Head of caudate nucleus (tissue), 42 donors: Measurements from ENCODE around the gene GRIPAP1.
"Not testable (repeated sequence)": the region's sequence is repeated elsewhere in the genome, so short reads cannot be mapped to it uniquely, and the experiment has no call there.

Experiments used
- DNase-seq, 42 donors: peaks; one replicate each; pipeline versions ENCODE4 v3.0.0 to v3.0.0-alpha.2; 2020 to 2021; ENCODE audit warnings: mixed read lengths in 7 of 42
- intact Hi-C: fragments of 100-400 bp; cut with DNase I; formaldehyde crosslinking; loops from one replicate; pipeline ENCODE4 v1.15.0; 2022

Gene GRIPAP1

GRCh38 chrX:48998391-48998790 is 3.7 kb downstream of the GRIPAP1 start:
- no peak for DNase-seq
- intact Hi-C loops, result no loop called here

GRCh38 chrX:48997865-48998264 is 4.2 kb downstream of the GRIPAP1 start:
- intact Hi-C loops, result no loop called here
- DNase-seq, result no peak

GRCh38 chrX:48997455-48997854 is 4.6 kb downstream of the GRIPAP1 start:
- no peak for DNase-seq
- intact Hi-C loops, result no loop called here

- DNase-seq, result no peak
- intact Hi-C loops, result no loop called here
Measured at GRCh38 chrX:48996969-48997368, 5.1 kb downstream of the GRIPAP1 start.

- no peak for DNase-seq
- intact Hi-C loops, result no loop called here
Measured at GRCh38 chrX:48992341-48992740, 9.7 kb downstream of the GRIPAP1 start.

GRCh38 chrX:48989483-48989882 is 12.6 kb downstream of the GRIPAP1 start:
- intact Hi-C loops, result no loop called here

GRCh38 chrX:48983896-48984295 is 18.2 kb downstream of the GRIPAP1 start:
- intact Hi-C loops, result no loop called here
- DNase-seq, result no peak

More at GRCh38 chrX:48989483-48989882, 12.6 kb downstream of the GRIPAP1 start:
- no peak for DNase-seq

- intact Hi-C loops, result no loop called here
- peak in 38 of 42 donors; percentile 8 to 81 (median 46) for DNase-seq
Measured at GRCh38 chrX:48983081-48983480, 19.0 kb downstream of the GRIPAP1 start.

GRCh38 chrX:48981178-48981577 is 20.9 kb downstream of the GRIPAP1 start:
- intact Hi-C loops, result no loop called here
- no peak for DNase-seq

GRCh38 chrX:48980341-48980740 is 21.7 kb downstream of the GRIPAP1 start:
- intact Hi-C loops, DNase-seq: not testable (repeated sequence)

- DNase-seq, result no peak
- intact Hi-C loops, result no loop called here
Measured at GRCh38 chrX:48978226-48978625, 23.8 kb downstream of the GRIPAP1 start.

- intact Hi-C loops, result no loop called here
- no peak for DNase-seq
Measured at GRCh38 chrX:48976086-48976485, 26.0 kb downstream of the GRIPAP1 start.

- intact Hi-C loops, result no loop called here
- no peak for DNase-seq
Measured at GRCh38 chrX:48975541-48975940, 26.5 kb downstream of the GRIPAP1 start.

GRCh38 chrX:48975041-48975440 is 27.0 kb downstream of the GRIPAP1 start:
- intact Hi-C loops, result no loop called here
- DNase-seq, result no peak

GRCh38 chrX:48974574-48974973 is 27.5 kb downstream of the GRIPAP1 start:
- no peak for DNase-seq
- intact Hi-C loops, result no loop called here

GRCh38 chrX:48974033-48974432 is 28.0 kb downstream of the GRIPAP1 start:
- DNase-seq, result no peak
- intact Hi-C loops, result no loop called here

GRCh38 chrX:48972220-48973164 is 29.6 kb downstream of the GRIPAP1 start:
- DNase-seq, result peak in 32 of 42 donors; percentile 10 to 65 (median 38)
- intact Hi-C loops, result no loop called here

- intact Hi-C loops, result no loop called here
- DNase-seq, result peak in 27 of 42 donors; percentile 10 to 62 (median 32)
Measured at GRCh38 chrX:48971249-48972219, 30.5 kb downstream of the GRIPAP1 start, which contains the start of gene KCND1. Gene KCND1, minus strand, starts transcription at chrX:48971844. Its CDS starts 1,573 bp downstream, at chrX:48970271.

- intact Hi-C loops, result no loop called here
Measured at GRCh38 chrX:48969471-48969870, 32.6 kb downstream of the GRIPAP1 start.

GRCh38 chrX:48968377-48968776 is 33.7 kb downstream of the GRIPAP1 start:
- intact Hi-C loops, result no loop called here
- no peak for DNase-seq

More at GRCh38 chrX:48969471-48969870, 32.6 kb downstream of the GRIPAP1 start:
- no peak for DNase-seq
